SW 1271 (cell line): ENCODE results near the gene AQP12B.

Source experiments
- DNase-seq, 2 experiments: peaks; one replicate each; lab custom pipeline; 2025; lab: John Stamatoyannopoulos, UW

The AQP12B gene

GRCh38 chr2:240632306-240632721 is 50.4 kb downstream of the AQP12B start:
- DNase-seq: no peak

- DNase-seq: no peak
Measured at GRCh38 chr2:240631548-240632305, 51.0 kb downstream of the AQP12B start.

- no peak for DNase-seq
Measured at GRCh38 chr2:240630771-240631547, 51.7 kb downstream of the AQP12B start.

- DNase-seq: no peak
Measured at GRCh38 chr2:240629968-240630770, 52.5 kb downstream of the AQP12B start.

- DNase-seq: no peak
Measured at GRCh38 chr2:240629619-240629967, 53.1 kb downstream of the AQP12B start.

- no peak for DNase-seq
Measured at GRCh38 chr2:240628808-240629618, 53.7 kb downstream of the AQP12B start.

- DNase-seq: no peak
Measured at GRCh38 chr2:240628507-240628807, 54.2 kb downstream of the AQP12B start.

- no peak for DNase-seq
Measured at GRCh38 chr2:240627736-240628506, 54.8 kb downstream of the AQP12B start.

- DNase-seq: no peak
Measured at GRCh38 chr2:240626531-240627300, 56.0 kb downstream of the AQP12B start.
